ENCODE results near the gene TUBA3C.

The TUBA3C gene

DNA sequence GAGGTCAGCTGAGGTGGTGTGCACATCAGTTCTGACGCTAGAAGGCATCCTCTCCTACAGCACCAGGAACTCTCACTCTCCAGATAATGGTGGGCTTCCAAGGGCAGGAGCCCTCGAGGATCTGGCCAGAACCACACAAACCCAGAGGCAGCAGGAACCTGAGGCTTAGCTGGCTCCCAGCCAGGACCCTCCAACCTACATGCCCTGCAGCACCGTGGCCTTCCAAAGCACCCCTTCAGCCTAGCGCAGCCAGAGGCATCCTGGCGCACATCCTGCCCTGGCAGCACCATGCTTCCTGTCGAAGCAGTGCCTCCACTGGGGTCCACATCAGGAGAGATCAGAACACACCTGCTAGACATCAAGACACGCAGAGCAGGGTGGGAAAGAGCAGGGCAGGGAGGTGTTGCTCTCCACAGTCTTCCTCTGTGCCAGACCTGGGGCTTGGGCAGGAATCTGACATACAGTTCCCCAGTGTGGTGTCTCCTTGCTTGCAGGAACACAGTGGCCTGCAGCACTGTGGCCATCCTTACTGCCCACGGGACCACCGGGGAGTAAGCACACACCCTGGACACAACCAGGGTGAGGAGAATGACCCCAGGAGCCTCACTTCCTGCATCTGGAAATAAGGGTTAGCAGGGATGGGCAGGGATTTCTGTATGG is 21.7 kb downstream of the TUBA3C start:
- DNase-seq = no peak

DNA sequence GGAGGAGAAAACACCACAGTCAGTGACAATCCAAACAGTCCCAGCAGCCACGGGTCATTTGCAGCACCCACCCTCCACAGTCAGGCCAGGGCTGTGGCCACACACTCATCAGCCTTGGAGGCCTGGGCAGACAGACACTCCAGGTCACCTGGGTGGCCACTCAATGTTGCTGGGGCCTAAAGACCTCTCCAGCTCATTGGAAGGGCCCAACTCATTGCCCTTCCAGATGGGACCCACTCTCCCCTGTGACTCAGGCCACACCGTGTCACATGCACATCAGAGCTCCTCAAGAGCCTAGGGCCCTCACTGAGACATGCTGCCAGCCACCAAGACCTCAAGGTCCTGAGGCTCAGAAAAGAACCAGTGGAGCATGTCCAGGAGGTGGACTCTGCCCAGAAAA is 22.4 kb downstream of the TUBA3C start:
- DNase-seq = no peak

DNA sequence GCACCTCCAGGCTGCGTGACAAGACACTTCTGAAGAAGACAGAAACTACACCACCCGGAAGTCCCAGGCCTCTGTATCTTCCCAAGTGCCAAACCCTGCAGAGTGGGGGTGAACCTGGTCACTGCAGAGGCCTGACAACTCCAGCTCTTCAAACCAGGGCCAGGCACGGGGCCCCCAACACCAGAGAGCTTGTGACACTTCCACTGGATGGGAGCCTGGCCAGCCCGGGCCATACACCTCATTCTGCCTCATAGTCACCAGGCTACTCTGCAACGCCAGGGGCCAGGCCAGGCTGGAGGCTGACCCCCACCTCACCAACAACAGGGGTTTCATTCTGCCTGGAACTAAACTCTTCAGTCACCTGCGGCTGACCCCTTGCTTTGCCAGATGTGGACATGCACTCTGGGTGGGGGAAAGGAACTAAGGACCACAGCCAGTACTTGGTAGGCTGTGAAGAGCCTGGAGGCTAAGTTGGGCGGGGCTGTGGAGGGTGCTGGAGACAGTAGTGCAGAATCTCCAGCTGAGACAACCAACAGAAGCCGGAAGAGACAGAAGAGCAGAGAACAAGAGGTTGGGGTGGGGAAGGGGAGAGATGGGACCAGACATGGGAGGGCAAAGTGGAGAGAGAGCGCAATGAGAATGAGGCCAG is 23.0 kb downstream of the TUBA3C start:
- DNase-seq = no peak

DNA sequence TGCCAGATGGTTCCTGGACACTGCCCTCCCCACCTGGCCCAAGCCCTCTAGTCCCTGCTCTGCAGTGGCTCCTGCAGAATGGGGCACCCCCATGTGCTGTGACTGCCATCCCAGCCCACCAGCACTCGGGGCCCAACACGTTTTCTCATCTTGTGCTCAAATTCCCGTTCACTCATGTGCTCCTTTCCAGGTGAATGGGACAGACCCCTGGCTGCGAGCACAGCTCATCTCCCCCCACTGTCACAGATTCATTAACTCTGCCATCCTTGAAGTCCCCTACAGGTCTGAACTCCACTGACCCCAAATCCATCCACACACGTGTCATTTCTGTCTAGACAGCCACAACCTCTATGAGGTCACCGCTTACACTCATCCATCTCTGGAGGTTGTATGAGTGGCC is 23.6 kb downstream of the TUBA3C start:
- DNase-seq = no peak

DNA sequence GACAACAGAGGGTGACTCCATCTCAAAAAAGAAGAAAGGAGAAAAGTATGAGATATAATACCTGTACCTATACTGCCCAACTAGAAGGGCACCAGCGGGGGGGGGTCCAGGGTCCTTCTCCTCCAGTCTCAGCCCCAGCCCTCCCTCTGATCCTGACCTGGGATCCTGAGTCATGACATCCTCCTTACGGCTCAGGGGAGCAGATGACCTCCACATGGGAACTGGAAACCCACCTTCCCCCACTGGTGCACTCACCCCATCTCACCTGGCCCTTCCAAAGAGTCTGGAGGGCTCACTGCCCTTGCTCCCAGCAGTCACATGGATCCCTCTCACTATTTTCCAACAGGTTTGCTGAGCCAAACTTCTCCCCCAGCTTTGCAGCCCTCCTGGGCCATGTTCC is 24.2 kb downstream of the TUBA3C start:
- no peak for DNase-seq

DNA sequence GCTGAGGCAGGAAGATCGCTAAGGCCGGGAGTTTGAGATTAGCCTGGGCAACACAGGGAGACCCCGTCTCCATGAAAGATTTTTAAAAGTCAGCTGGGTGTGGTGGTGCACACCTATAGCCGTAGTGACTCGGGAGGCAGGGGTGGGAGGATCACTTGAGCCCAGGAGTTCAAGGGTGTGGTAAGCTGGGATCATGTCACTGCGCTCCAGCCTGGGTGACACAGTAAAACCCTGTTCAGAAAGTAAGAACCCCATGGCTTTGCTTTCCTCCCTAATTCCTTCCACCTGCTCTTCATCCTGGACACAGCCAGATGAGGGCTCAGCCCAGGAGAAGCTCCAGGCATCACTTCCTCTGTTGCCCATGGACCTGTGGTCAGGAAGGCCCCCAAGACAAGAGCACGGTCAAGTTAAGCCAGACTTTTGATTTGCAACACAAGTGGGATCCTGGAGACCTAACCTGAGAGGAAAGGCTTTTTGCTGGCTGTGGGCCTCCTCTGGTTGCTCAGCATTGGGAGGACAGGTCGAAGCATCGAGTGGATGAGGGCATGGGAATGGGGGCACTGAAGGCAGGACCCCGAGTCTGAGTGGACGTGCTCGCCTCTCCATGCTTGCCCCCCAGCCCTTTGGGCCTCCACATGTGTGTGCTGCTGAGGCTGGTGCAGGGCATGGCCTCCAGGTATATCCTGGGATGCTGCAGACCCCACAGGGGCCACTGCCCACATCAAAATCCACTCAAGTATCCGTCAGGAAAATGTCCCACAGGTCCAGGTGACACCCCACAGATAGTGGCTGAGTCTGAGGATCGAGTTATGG is 25.4 kb downstream of the TUBA3C start:
- no peak for DNase-seq

DNA sequence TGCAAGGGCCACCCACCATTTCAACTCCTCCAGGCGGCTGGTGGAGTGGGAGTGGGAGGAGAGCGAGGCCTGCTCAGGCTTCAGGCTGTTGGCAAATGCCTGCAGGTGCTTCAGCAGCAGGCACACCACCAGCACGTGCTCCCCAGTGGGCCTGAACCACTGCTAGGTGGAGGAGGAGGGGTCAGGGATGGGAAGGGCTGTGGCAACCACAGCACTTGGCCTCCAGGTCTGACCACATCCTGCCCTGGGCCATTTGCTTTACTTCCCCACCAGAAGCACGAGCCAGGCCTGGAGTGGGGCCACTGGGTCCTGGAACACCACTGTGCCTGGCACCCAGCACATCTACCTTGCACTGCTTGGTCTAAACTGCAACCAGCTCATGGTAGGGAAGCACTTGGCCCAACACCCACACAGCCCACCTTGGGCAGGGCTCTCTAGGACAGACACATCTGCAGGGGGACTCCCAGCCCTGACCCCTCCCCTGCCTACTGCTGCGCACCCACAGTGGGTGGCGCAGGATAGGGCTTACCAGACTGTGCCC is 26.2 kb downstream of the TUBA3C start:
- DNase-seq = no peak

DNA sequence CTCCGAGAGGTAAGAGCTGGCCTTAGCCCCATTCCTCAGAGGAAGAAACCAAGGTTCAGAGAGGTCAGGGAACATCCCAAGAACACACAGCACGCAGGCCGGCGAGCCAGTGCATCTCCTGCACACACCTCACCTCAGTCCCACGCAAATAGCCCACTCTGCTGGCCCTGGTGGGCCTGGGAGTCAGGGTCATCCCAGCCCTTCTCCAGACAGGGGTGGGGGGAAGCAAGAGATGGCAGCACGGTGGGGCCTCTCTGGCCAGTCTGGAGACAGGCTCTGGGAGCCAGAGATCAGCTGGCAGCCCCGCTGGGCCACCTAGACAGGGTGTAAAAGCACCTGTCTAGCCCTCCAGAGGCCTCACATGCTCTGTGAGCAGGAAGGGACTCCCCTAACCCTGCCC is 26.8 kb downstream of the TUBA3C start:
- no peak for DNase-seq

DNA sequence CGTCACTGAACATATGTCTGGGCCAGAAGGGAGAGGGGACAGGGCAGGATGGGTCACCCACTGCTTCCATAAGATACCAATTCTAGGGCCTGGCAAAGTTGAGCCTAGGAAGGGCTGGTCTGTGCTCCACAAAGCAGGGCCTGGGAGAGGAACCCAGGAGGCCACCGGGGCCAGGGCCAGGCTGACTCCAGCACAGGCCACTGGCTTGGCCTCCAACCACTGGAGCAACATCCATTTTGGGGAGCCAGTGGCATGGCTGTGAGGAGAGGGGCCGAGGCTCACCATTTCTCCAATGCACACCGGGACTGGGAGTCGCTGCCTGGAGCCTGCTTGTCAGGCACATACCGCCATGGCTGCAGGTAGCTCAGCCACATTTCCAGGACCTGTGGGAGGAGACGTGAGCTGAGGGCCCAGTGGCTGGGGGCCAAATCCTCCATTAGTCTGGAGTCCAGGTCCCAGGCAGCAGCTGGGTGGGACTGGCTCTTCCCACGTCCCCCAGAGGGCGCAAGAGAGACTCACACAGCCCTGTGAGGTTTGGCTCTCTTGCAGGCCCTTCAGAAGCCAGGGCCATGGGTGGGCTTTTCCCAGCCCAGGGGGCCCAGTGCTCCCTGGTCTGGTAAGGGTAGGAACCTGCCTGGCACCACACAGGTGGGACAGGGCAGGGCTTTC is 27.7 kb downstream of the TUBA3C start:
- DNase-seq = no peak

DNA sequence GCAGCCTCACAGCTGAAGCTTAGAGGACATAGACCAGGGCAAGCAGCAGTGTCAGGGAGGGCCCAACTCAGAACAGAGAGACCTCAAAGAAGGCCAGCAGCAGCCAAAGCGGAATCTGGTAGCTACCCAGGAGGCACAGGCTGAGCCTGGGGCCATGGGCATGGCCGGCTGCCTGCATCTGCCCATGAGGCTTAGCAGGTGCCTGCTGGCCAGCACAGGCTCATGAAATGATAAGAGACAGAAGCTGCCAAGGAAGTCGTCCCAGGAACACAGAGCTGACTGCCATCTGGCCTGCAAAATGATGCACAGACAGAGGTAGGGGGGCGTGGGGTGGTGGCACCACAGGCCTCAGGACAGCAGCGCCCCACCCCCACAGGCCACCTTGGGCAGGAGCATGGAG is 29.2 kb downstream of the TUBA3C start:
- DNase-seq = no peak

DNA sequence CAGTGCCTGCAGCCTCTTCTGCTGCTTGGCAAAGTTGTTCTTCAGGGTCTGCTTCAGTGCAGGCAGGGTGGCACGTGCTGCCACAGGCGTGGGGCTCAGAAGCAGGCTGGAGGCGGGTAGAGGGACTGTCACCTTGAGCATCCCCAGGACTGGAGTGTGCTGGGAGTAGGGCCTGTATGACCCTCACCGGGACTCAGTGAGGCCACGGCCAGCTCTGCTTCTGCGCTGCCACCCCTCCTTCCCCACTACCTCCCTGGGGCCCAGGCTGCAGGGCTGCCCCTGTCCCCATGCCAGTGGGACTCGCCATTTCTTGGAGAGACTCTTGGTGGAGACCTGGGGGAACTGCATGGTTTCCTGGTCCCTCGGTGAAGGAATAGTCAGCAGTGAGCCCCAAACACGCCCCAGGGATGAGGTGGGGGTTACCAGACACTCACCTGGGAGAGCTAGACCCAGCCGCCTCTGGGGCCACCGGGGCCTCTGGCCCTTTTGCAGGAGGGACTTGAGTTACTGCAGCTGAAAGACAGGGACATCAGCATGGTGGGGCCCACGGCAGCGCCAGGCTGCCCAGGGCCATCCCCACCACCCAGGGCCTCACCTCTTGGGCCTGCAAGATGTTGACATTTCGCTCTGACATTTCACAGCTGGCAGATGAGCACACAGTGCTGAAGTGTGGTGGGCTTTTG is 29.9 kb downstream of the TUBA3C start:
- no peak for DNase-seq

DNA sequence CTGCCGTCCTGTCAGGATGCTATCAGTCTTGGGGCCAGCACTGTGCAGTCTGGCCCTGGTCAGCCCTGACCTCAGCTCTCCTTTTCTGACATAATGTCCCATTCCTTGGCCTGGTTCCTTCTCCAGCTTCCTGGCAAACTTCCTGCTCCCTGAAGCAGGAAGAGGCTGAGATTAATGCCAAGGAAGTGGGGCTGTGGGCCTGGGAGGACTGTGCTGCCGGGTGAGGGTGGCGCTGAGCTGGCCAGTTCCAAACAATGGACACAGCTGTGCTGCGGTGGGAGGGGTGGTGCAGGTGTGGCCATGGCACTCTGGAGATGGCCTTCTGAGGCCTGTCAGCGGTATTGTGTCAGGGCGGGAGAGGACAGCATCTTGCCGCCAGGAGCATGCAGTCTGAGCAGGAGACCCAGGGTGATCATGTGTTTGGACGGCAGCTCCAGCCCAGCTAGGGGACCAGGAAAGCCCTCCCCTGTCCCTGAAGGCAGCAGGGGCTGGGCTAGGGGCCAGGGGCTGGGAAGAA is 30.9 kb downstream of the TUBA3C start:
- no peak for DNase-seq

DNA sequence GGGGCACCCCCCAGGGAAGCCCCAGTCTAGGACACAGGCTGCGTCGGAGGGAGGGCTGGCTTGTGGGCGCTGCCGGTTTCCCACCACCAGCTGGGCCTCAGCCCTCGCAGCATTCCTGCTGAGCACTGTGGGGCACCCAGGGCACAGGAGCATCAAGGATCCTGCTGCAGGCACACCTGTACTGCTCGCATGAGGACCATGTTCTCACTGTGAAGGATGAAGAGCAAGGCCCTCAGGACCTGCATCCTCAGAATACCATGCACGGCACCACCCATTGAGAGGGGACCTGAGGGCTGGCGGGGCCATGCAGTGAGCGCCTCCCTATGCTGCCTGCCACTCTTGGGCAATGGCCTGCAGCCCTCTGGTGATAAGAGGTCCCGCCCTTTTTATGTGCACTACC is 31.4 kb downstream of the TUBA3C start:
- DNase-seq = no peak

DNA sequence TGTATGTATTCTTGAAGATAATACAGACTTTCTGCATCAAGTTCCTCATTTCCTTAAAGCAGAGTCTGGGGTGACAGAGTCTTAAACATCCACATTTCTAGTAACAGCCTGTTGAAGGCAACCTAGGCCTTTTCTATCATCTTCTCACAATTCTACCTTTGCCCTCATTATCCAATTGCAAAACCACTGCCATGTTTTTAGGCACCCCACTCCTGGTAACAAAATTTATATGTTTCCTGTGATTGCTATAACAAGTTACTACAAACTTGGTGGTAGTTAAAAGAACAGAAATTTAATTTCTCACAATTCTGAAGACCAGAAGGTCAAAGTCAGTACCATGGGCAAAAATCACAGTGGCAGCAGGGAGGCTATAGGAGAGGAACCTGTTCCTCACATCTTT is 33.1 kb downstream of the TUBA3C start:
- no peak for DNase-seq
